ENCODE measurements around the gene GSTM5. TPM values are rescaled to one million over a fixed set of nuclear protein-coding genes. Genes with fewer than 3 reads are reported as not detected.

GSTM5 gene
- total RNA-seq, 1 experiment from 2014 or later = 1.4 TPM

Other genes with a start within 250 kb of the GSTM5 start
- gene SYPL2, start 245.7 kb upstream of the GSTM5 start, total RNA-seq (2014; rRNA removed; shearing (Covaris generic)) = not detected in 2 replicates
- 2.9 and 6.8 TPM in 2 replicates for gene ATXN7L2, start 228.3 kb upstream of the GSTM5 start, total RNA-seq (2014; rRNA removed; shearing (Covaris generic))
- gene CYB561D1, start 218.2 kb upstream of the GSTM5 start, total RNA-seq (2014; rRNA removed; shearing (Covaris generic)) = 0.31 and 3.1 TPM in 2 replicates
- 0.07 and 0.25 TPM in 2 replicates for gene AMIGO1, start 202.5 kb upstream of the GSTM5 start, total RNA-seq (2014; rRNA removed; shearing (Covaris generic))
- not detected in 2 replicates for gene GPR61, start 172.4 kb upstream of the GSTM5 start, total RNA-seq (2014; rRNA removed; shearing (Covaris generic))
- gene GNAI3, start 163.6 kb upstream of the GSTM5 start, total RNA-seq (2014; rRNA removed; shearing (Covaris generic)) = 6.8 and 8.9 TPM in 2 replicates
- not detected in 2 replicates for gene GNAT2, start 92.6 kb upstream of the GSTM5 start, total RNA-seq (2014; rRNA removed; shearing (Covaris generic))
- 90.0 and 101 TPM in 2 replicates for gene AMPD2, start 92.4 kb upstream of the GSTM5 start, total RNA-seq (2014; rRNA removed; shearing (Covaris generic))
- gene GSTM4, start 56.2 kb upstream of the GSTM5 start, total RNA-seq (2014; rRNA removed; shearing (Covaris generic)) = 18.7 and 24.5 TPM in 2 replicates
- gene GSTM2, start 44.2 kb upstream of the GSTM5 start, total RNA-seq (2014; rRNA removed; shearing (Covaris generic)) = 18.2 and 24.6 TPM in 2 replicates
- gene GSTM1, start 24.4 kb upstream of the GSTM5 start, total RNA-seq (2014; rRNA removed; shearing (Covaris generic)) = not detected in 2 replicates
- 0.51 and 0.55 TPM in 2 replicates for gene GSTM3, start 28.8 kb downstream of the GSTM5 start, total RNA-seq (2014; rRNA removed; shearing (Covaris generic))
- not detected in 2 replicates for gene EPS8L3, start 51.7 kb downstream of the GSTM5 start, total RNA-seq (2014; rRNA removed; shearing (Covaris generic))
- 12.7 and 13.4 TPM in 2 replicates for gene CSF1, start 198.6 kb downstream of the GSTM5 start, total RNA-seq (2014; rRNA removed; shearing (Covaris generic))